ENCODE data around the gene DISC1. TPM values are rescaled to one million over a fixed set of nuclear protein-coding genes. Genes with fewer than 3 reads are reported as not detected.
"Not testable (repeated sequence)": the region's sequence is repeated elsewhere in the genome, so short reads cannot be mapped to it uniquely, and the experiment has no call there.

The DISC1 gene
- total RNA-seq, 1 donor from 2014 or later, result 6.1 TPM

DNA sequence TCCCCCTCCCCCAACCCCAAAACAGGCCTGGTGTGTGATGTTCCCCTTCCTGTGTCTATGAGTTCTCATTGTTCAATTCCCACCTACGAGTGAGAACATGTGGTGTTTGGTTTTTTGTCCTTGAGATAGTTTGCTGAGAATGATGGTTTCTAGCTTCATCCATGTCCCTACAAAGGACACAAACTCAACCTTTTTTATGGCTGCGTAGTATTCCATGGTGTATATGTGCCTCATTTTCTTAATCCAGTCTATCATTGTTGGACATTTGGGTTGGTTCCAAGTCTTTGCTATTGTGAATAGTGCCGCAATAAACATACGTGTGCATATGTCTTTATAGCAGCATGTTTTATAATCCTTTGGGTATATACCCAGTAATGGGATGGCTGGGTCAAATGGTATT, 102.4 kb downstream of the DISC1 start:
- not testable (repeated sequence) for DNase-seq (ENCODE audit: low read depth)

- no peak for DNase-seq (ENCODE audit: low read depth)
Observed at GRCh38 chr1:231729544-231729943, 103.0 kb downstream of the DISC1 start.

GRCh38 chr1:231731268-231731667, 104.7 kb downstream of the DISC1 start:
- DNase-seq (ENCODE audit: low read depth), result no peak

DNA sequence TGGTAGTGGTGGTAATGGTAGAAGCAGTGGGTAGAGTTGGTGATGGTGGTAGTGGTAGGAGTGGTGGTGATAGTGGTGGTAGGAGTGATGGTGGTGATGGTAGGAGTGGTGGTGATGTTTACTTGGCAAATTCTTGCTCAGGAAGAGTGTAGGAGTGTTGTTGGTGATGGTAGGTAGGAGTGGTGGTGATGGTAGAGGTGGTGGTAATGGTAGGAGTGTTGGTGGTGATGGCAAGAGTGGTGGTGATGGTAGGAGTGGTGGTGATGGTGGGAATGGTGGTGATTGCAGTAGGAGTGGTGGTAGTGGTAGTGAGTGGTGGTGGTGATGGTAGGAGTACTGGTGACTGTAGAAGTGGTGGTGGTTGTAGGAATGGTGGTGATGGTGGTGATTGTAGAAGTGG, 106.5 kb downstream of the DISC1 start:
- DNase-seq (ENCODE audit: low read depth), result no peak

DNA sequence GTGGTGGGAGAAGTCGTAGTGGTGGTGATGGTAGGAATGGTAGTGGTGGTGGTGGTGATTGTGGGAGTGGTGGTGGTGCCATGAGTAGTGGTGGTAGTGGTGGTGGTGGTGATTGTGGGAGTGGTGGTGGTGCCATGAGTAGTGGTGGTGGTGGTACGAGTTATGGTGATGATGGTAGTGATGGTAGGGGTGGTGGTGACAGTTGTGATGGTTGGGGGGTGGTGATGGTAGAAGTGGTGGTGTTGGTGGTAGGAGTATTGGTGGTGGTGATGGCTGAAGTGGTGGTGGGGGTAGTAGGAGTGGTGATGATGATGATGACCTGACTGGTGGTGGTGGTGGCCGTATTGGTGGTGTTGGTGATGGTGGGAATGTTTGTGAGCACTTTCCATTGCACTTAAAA, 107.1 kb downstream of the DISC1 start:
- no peak for DNase-seq (ENCODE audit: low read depth)

DNA sequence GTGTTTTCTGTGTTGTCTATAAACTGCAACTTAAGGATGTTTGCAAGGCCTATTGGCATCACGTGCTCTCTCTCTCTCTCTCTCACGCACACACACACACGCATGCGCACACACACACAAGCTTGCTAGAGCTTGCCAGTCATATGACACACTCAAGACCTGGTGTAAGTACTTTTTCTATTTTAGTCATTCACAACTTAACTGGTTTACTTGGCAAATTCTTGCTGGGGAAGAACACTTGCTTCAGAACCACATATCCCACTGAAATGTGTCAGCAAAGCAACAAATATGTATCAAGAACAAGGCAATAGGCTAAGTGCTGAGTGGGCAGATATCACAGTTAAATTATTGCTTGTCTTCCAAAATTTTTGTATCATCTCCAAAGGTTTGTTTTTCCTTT, 107.8 kb downstream of the DISC1 start:
- DNase-seq (ENCODE audit: low read depth), result no peak

GRCh38 chr1:231735411-231735810, 108.8 kb downstream of the DISC1 start:
- DNase-seq (ENCODE audit: low read depth), result no peak

GRCh38 chr1:231735941-231736340, 109.4 kb downstream of the DISC1 start:
- DNase-seq (ENCODE audit: low read depth), result no peak

GRCh38 chr1:231736464-231736863, 109.9 kb downstream of the DISC1 start:
- DNase-seq (ENCODE audit: low read depth), result no peak

DNA sequence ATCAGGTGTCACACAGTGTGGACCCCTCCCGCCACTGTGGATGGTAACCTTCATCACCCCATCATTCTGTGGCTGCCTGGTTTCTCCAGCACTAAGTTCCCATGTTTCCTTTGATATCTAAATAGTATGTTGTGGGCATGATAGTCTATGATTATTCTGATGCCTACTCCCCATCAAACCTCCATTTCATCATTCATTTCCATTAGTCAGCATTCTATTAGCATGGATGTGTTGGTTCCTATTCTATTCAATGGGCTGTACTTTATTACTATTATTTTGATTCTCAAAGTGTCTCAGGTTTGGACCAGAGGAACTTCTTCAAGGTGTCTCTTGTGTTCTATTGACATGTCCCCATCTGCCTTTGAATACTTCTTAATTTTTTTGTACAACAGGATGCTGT, 112.0 kb downstream of the DISC1 start:
- no peak for DNase-seq (ENCODE audit: low read depth)

DNA sequence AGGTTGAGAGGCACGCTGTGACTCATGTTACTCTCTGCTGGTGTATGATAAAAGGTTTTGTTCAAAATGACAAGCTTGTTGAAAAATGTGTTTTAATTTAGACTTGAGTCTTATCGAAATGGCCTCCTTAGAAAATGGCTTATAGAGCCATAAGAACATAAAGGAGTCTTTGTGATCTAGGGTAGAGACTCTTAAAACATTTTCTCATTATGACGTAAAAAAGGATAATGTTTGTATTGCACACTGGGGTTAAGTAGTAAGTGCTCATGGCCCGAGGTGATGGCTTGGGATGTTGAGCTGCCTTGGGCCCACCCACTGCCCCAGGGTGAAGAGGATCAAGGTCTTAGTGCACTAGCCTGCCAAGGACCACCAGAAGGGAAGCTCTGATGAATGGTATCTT, 117.4 kb downstream of the DISC1 start:
- no peak for DNase-seq (ENCODE audit: low read depth)

- DNase-seq (ENCODE audit: low read depth), result no peak
Observed at GRCh38 chr1:231748760-231749415, 122.3 kb downstream of the DISC1 start.

DNA sequence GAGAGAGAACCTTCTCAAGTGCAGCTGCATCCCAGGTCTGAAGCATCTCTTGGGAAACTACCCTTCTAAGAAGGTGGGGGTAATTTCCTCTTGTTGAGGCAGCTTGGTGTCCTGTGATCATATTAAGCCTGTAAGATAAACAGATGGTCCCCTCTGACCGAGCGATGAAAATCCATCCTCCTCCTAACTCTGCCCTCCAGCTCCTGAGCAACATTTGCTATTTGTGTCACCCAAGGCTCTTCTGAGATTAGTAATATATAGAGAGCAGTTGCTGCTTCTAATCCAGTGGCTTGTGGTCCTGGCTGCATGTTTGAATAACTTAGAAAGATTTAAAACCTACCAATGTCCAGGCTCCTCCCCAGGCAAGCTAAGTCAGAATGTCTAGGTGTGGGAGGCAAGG, 123.7 kb downstream of the DISC1 start:
- no peak for DNase-seq (ENCODE audit: low read depth)

GRCh38 chr1:231750818-231751362, 124.3 kb downstream of the DISC1 start:
- DNase-seq (ENCODE audit: low read depth), result no peak

DNA sequence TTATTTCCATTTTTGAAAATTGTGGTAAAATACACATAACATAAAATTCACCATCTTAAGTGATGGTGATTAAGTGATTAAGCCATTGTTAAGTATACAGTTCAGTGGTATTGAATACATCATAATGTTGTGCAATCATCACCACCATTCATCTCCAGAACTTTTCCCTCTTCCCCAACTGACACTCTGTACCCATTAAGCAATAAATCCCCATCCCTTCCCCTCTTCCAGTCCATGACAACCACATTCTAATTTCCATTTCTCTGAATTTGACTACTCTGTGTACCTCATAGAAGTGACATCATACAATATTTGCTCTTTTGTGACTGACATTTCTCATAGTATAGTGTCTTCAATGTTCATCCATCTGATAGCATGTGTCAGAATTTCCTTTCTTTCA, 124.8 kb downstream of the DISC1 start:
- peak; percentile 2 for DNase-seq (ENCODE audit: low read depth)

DNA sequence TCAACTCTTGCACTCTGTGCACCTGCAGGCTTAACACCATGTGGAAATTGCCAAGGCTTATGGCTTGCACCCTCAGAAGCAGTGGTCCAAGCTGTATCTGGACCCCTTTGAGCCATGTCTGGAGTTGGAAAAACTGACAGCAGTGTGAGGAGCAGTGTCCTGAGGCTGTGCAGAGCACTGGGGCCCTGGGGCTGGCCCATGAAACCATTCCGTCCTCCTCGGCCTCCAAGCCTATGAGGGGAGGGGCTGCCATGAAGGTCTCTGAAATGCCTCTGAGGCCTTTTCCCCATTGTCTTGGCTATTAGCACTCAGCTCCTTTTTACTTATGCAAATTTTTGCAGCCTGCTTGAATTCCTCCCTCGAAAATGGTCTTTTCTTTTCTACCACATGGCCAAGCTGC, 126.7 kb downstream of the DISC1 start:
- no peak for DNase-seq (ENCODE audit: low read depth)

- DNase-seq (ENCODE audit: low read depth), result no peak
Observed at GRCh38 chr1:231757101-231757404, 130.5 kb downstream of the DISC1 start.

DNA sequence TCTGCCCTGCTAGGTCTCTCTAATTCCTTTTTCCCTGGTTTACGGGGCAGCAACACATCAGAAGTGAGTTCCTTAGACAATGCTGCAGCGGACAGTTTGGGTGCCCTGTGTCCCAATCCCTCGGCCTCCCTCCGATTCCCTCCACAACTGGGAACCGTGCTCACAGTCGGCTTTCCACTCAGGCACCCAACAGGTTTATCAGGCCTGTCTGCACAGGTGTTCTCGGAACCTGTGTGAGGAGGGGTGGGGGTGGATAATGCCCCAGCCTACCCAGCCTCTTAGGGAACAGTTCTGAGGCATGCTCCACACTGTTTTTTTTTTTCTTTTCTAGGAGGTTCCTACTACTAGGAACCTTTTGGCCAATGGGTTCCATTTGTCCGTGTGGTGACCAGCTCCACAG, 131.2 kb downstream of the DISC1 start:
- DNase-seq (ENCODE audit: low read depth), result no peak

GRCh38 chr1:231761252-231761651, 134.7 kb downstream of the DISC1 start:
- DNase-seq (ENCODE audit: low read depth), result no peak

- no peak for DNase-seq (ENCODE audit: low read depth)
Observed at GRCh38 chr1:231761747-231762541, 135.4 kb downstream of the DISC1 start.

DNA sequence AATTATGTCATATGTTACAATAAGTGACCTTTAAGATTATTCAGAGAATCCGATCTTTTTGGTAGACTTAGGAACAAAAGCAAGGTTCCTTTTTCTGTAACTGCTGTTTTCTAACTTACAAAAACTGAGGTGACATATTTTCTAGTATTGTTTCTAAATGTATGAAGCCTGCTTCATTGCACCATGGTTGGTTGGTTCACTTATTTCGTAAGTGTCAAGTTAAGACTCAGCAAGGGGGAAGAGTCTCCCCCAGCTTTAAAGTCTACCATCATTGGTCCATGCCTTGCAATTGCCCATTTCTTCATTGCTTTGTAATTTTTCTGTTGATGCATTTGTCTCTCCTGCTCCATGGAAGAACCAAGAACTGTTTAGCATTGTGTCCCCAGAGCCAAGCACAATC, 136.9 kb downstream of the DISC1 start:
- no peak for DNase-seq (ENCODE audit: low read depth)

DNA sequence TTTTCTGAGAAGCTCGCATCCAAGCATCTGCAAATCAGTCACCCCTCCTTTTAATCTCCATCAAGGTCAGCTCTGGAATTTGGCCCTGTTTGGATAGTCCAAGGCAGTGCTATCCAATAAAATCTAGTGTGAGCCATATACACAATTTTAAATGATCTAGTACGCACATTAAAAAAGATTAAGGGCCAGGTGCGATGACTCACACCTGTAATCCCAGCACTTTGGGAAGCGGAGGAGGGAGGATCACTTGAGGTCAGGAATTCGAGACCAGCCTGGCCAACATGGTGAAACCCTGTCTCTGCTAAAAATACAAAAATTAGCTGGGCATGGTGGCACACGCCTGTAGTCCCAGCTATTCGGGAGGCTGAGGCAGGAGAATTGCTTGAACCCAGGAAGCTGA, 139.2 kb downstream of the DISC1 start:
- not testable (repeated sequence) for DNase-seq (ENCODE audit: low read depth)

GRCh38 chr1:231767471-231767870, 140.9 kb downstream of the DISC1 start:
- DNase-seq (ENCODE audit: low read depth), result no peak

Data from renal cortical epithelial cell (primary cell).